Central memory CD4-positive, alpha-beta T cell (primary cell): Measurements from ENCODE around the gene SLC9A3.

Source experiments
- DNase-seq: peaks from one replicate; pipeline ENCODE4 v3.0.0; 2022

SLC9A3 gene

GRCh38 chr5:538271-538771, 14.1 kb upstream of the SLC9A3 start:
- DNase-seq = no peak

DNA sequence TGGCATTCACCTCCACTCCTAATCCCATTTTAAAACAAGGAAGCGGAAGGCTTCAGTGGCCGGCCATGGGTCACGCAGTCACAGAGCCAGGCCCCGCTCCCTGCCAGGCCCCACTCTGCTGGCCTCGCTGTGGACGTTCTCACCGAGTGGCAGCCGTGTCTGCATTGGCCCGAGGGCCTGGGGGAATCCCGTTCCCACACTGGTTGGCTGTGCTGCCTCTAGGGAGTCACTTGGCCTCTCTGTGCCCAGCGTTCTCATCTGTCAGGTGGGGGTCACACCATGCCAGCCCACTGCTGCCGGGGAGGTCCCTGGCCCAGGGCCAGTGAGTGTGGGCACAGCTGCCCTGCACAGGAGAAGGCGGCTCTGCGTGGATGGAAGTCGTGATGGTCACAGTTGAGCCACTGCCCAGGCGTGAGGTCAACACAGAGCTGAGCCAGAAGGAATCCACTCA, 13.4 kb upstream of the SLC9A3 start:
- DNase-seq = no peak

- no peak for DNase-seq
Observed at GRCh38 chr5:537098-537497, 12.8 kb upstream of the SLC9A3 start.

- DNase-seq = no peak
Observed at GRCh38 chr5:535846-536698, 11.8 kb upstream of the SLC9A3 start.

DNA sequence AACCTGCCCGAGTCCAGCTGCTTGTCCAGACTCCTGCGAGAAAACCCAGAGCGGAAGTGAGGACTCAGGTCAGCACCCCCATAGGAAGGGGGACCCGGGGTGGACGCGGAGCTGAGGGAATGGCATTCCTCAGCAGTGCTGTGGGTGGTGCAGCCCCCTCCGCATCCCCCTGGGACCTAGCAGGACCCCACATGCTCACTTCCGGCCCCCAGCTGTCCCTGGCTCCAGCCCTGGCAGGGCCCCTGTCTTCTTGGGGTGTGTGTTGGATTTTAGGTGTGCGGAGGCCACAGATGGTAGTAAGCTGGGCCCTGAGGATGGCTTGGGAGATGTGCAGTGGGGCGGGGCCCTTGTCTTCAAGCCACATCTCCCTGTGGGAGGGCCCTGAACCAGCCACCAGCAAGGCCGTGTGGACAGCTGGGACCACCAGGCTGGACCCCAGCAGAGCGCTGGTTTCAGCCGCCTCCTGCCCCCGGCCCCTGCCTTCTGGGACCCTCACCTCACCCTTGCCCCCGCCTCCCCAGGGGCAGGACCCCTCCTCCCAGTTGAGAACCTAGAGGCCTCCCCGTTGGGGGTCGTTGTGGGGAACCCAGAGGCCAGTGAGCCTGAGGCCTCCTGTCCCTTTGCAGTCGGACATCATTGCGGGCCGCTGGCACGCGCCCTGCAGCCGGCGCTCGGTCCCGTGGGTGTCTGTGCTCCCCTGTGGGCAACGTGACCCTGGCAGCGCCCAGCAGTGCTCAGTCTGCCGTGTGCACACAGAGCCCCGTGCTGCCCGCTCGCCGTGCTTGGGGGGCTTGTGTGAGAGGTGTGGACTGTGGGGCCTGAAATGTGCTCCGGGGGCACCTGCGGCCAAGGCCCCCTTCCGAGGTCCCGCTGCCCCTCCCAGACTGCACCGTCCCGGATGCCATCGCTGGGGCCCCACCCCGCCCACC, 10.8 kb upstream of the SLC9A3 start:
- no peak for DNase-seq

GRCh38 chr5:533955-534742, 9.9 kb upstream of the SLC9A3 start:
- DNase-seq = no peak

DNA sequence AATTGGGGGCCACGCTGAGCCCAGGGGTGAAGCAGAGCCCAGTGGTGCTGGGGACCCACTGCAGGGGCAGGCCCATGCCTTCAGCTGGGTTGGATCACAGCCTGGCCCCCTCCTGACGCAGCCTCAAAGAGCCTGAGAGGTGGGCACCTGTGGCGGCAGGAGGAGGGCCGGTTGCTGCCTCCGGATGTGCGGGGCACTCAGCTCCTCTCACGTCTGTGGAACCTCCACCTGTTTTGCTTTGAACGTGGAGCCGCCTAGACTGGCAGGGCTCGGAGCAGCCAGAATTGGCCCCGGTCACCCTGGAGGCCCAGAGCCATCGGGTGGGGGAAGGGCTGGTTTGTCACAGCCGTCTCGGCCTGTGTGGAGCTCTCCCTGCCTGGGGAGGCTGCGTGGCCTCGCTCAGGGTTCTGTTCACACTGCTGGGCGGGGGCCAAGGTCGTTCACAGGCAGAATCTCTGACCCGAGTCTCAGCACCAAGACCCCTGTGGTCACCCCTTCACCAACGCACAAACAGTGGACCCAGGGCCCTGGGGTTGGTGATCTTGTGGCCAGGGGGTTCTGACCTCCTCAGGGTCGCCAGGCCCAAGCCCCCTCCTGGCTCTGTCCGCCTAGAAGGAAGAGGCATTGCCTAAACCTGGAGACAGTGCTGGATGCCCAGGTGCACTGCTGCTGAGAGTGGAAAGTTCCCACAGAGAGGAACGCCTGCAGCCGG, 9.2 kb upstream of the SLC9A3 start:
- no peak for DNase-seq

- DNase-seq = no peak
Observed at GRCh38 chr5:532521-533242, 8.4 kb upstream of the SLC9A3 start.

GRCh38 chr5:531749-532315, 7.6 kb upstream of the SLC9A3 start:
- no peak for DNase-seq

DNA sequence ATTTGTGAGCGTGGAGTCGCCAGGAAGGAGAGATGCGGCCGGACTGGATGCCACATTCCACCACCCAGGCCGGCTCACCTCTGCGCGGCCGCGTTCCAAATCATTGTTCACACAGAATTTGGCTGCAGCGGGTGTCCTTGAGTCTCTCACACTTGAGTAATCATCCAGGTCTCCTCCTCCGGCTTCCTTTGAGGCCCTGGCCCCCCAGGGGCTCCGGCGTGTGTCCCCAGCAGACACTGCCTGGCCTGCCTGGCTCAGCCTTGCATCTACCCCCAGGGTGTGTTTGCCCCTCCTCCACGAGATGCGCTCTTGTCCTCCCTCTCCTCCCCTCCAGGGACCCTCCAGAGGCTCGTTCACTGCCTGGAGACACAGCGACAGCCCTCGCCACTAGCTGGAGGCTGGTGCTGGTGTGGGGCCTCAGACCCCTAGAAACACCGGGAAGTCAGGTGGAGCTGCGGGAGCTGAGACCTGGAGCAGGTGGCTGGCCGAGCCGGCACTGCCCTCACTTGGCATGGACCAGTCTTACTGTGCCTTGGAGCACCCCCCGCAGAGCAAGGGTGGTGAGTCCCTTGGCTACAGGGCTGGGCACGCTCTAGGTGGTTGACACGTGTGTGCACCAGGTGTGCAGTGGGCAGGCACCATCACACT, 7.0 kb upstream of the SLC9A3 start:
- no peak for DNase-seq

DNA sequence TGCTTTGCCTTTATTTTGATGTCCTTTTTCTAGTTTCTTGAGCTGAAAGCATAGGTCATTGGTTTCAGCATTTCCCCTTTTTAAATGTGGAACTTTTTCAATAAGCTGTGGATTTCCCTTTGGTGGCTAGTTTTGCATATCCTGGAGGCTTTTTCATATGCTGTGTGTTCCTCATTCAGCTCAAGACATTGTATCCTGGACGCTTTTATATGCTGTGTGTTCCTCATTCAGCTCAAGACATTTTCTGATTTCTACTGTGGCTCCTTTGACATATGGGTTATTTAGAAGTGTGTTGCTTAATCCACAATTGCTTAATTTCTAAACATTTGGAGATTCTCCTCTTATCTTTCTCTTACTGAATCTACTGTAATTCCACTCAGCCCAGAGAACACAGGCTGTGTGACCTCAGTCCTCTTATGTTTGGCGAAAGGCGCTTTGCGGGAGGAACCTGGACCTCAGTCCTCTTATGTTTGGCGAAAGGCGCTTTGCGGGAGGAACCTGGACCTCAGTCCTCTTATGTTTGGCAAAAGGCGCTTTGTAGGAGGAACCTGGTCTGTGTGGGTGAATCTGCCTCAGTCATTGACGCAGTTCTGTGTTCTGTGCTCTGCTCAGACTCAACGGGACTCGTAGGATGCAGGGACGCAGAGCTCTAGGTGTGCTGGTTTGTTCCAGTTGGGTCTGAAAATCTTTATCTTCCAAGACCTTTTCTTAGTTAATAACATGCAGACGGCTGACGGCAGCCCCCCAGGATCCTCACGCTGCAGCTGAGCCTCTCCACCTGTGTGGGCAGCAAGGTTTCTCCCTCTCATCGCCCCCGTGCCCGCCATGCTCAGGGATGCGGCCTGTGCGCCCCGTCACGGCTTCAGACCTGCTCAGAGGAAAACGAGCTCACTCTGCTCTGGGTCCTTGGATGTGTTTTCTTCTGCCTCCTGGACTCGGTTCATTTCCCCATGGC, 6.0 kb upstream of the SLC9A3 start:
- no peak for DNase-seq

GRCh38 chr5:528629-529511, 4.6 kb upstream of the SLC9A3 start:
- no peak for DNase-seq

DNA sequence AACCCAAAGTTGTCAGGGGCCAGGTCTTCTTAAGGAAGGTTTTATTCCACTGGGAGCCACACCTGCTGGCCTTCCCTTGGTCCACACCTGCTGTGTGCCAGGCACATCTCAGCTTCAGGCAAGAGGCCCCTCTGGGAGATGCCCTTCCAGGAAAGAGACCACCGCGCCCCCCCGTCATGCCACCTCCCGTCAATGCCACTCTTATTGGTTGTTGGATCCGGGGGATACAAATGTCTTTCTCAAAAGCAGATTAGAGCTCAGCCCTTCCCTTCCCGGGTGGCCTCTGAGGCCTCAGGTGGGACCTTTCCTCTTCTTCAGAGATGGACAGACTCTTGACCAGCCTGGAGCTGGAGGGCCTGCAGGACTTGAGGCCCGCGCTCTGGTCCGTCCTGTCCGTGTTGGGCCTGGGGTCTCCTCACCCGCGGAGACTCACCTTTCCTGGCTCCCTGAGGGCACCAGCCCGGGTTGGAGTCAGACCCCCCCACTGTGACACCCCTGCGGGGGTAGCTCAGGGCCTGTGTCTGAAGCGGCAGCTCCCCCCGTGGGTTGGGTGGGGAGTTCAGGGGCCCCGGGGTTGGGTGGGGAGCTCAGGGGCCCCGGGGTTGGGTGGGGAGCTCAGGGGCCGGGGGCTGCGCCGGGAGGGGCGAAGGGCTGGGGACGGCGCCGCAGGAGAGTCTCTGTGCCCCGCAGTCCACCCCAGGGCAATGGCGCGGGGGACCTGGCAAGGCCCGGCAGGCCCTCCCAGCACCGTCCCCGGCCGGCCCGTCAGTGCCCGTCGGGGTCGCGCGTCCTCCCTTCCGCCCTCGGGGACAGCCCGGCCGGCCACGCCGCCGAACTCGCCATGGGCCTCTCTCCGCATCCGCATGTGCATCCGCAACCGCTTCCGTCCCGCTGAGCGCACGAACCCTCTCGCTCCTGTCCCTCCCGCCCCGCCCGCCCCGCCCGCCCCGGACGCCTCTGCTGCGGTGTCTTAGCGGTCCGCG, 3.7 kb upstream of the SLC9A3 start:
- no peak for DNase-seq

GRCh38 chr5:526456-527088, 2.3 kb upstream of the SLC9A3 start:
- no peak for DNase-seq

DNA sequence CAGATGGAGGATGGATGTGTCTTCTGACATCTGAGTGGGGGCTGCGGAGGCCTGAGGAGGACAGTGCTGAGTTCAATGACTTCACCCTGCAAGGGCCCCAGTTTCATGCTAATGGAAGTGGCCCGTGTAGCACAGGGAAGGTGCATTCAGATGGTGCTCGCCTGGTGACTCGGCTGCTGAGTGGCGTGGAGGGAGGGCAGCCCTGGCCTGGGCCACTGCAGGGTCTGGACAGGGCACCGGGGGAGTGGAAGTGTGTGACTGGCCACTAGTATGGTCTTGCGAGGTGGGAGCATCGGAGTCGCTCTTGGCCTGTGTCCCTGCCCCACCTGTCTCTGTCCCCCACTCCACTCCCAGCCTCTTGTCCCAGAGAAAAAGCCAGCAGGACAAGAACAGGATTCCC, 1.7 kb upstream of the SLC9A3 start:
- no peak for DNase-seq
